Smooth muscle cell (in vitro differentiated cells): ENCODE results near the gene FSTL5. TPM values are rescaled to one million over a fixed set of nuclear protein-coding genes. Genes with fewer than 3 reads are reported as not detected.

Experiments used
- DNase-seq: peaks from one replicate; lab custom pipeline; 2025; ENCODE audit not compliant: unreplicated experiment; lab: John Stamatoyannopoulos, UW
- H2AFZ ChIP-seq: fragments of 200-600 bp; sonication (generic); 2 replicates; pipeline ENCODE4 v1.6.0; 2016; ENCODE audit warnings: antibody characterized with exemption, low read depth, mild to moderate bottlenecking
- H3F3A ChIP-seq: fragments of 200-600 bp; sonication (generic); 2 replicates; pipeline ENCODE4 v1.6.0; 2017; ENCODE audit warnings: antibody characterized with exemption, low read depth
- H3K27ac ChIP-seq: fragments of 200-600 bp; sonication (generic); 2 replicates; pipeline ENCODE4 v1.5.1; 2016; ENCODE audit warnings: low read depth, mild to moderate bottlenecking
- H3K27me3 ChIP-seq: fragments of 200-600 bp; sonication (generic); 2 replicates; pipeline ENCODE4 v1.6.1; 2016; ENCODE audit warnings: low read depth, mild to moderate bottlenecking
- H3K36me3 ChIP-seq: fragments of 200-600 bp; sonication (generic); 2 replicates; pipeline ENCODE4 v1.5.1; 2016; ENCODE audit warnings: low read depth
- H3K4me1 ChIP-seq: fragments of 200-600 bp; sonication (generic); 2 replicates; pipeline ENCODE4 v1.5.1; 2016; ENCODE audit warnings: low read depth
- H3K4me2 ChIP-seq: fragments of 200-600 bp; sonication (generic); 2 replicates; pipeline ENCODE4 v1.6.0; 2016; ENCODE audit warnings: mild to moderate bottlenecking
- H3K4me3 ChIP-seq: fragments of 200-600 bp; sonication (generic); 2 replicates; pipeline ENCODE4 v1.5.1; 2016; ENCODE audit warnings: mild to moderate bottlenecking
- H3K79me2 ChIP-seq: fragments of 200-600 bp; sonication (generic); 2 replicates; pipeline ENCODE4 v1.6.0; 2016; ENCODE audit warnings: low read depth, mild to moderate bottlenecking
- H3K9ac ChIP-seq: fragments of 200-600 bp; sonication (generic); 2 replicates; pipeline ENCODE4 v1.6.0; 2016; ENCODE audit warnings: low read depth
- H3K9me3 ChIP-seq: fragments of 200-600 bp; sonication (generic); replicated peaks from 2 replicates; pipeline ENCODE4 v1.5.1; 2016; ENCODE audit warnings: low read depth
- H4K20me1 ChIP-seq: fragments of 200-600 bp; sonication (generic); 2 replicates; pipeline ENCODE4 v1.6.0; 2016; ENCODE audit warnings: low read depth
- WGBS: methylation state at CpG from one replicate; pipeline ENCODE4 v1.1.7; 2016; ENCODE audit warnings: low lambda C conversion rate; 5-methylcytosine and 5-hydroxymethylcytosine counted together
- polyA plus RNA-seq: library from polyadenylated mRNA; unstranded; fragments of >200 nt; fragmentation: Nextera tagmentation; extraction: Ambion mirVana; gene quantifications from 2 replicates; pipeline ENCODE4 v1.2.1, GENCODE V29; 2016
- total RNA-seq: library from RNA; depleted of rRNA; stranded (reverse); fragments of >200 nt; gene quantifications from 2 replicates; pipeline ENCODE4 v1.2.3, GENCODE V29; 2014
- TF ChIP-seq, protein P1 (sequence below): fragments of 200-600 bp; sonication (generic); IDR thresholded peaks from 2 replicates; pipeline ENCODE4 v1.5.1; 2017; ENCODE audit warnings: borderline replicate concordance, mild to moderate bottlenecking, antibody characterized with exemption; ENCODE audit not compliant: insufficient read depth, poor library complexity, severe bottlenecking

FSTL5 gene
- total and polyA plus RNA-seq, 2 experiments from 2014 or later, result 0.04 TPM; not detected in 1

DNA sequence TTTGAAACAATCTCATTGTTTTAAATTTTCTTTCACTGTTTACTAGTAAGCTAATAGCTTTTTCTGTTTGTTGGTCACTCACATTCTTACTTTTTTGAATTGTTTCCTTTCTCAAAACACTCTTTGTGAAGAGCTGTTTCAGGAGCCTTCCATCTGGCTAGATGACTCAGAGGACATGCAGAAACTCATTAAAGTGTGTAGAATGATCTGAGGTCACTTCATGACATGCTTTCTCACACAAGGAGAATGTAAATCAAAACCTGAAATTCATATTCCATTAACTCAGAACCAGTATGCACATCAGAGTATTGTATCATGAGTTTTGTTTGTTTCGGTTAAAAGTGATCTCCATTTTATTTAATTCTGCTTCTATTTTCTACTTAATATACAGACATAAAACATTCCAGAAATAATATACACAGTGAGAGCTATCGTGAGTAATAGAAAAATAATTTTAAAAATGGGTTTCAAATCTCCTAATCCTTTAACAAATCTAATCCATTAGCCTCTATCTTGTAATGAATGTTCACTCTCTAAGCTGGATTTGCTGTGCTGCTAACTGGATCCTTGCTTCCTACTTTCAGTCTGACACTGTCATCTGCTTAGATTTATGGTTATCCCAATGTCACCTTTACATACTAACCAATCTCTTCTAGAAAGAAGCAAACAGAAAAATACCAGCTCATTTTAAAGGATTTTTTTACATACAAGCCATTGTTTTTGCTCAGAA is 449.6 kb downstream of the FSTL5 start:
- Histone ChIP-seq H3K36me3 (no peaks in the 10 kb centered on the region), H3F3A (no peaks in the 10 kb centered on the region), H3K9me3 (no peaks in the 10 kb centered on the region), H2AFZ (no peak overlapping the region), H3K4me3 (no peak overlapping the region), H3K79me2 (no peaks in the 10 kb centered on the region), H3K4me1 (peaks cover 9% of the 10 kb centered on the region), H3K27ac (peak overlapping the region; percentile 79), H3K4me2 (peak overlapping the region; percentile 55), H3K27me3 (no peaks in the 10 kb centered on the region), H4K20me1 (no peaks in the 10 kb centered on the region), H3K9ac (peak overlapping the region; percentile 27)
- DNase-seq, result no peak
- 85% methylated on average over 2 of the region's 2 CpGs for WGBS
- TF ChIP-seq, protein P1, sequence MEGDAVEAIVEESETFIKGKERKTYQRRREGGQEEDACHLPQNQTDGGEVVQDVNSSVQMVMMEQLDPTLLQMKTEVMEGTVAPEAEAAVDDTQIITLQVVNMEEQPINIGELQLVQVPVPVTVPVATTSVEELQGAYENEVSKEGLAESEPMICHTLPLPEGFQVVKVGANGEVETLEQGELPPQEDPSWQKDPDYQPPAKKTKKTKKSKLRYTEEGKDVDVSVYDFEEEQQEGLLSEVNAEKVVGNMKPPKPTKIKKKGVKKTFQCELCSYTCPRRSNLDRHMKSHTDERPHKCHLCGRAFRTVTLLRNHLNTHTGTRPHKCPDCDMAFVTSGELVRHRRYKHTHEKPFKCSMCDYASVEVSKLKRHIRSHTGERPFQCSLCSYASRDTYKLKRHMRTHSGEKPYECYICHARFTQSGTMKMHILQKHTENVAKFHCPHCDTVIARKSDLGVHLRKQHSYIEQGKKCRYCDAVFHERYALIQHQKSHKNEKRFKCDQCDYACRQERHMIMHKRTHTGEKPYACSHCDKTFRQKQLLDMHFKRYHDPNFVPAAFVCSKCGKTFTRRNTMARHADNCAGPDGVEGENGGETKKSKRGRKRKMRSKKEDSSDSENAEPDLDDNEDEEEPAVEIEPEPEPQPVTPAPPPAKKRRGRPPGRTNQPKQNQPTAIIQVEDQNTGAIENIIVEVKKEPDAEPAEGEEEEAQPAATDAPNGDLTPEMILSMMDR, result no peak

GRCh38 chr4:161704653-161705052 is 459.1 kb downstream of the FSTL5 start:
- no peaks in the 10 kb centered on the region for H3K27me3 ChIP-seq
- H3K9ac ChIP-seq, result no peak overlapping the region
- H3K27ac ChIP-seq, result no peak overlapping the region
- TF ChIP-seq, protein P1, result no peak
- H3K79me2 ChIP-seq, result no peaks in the 10 kb centered on the region
- WGBS, result 55% methylated on average over 3 of the region's 3 CpGs
- H4K20me1 ChIP-seq, result no peaks in the 10 kb centered on the region
- H3K4me1 ChIP-seq, result no peaks in the 10 kb centered on the region
- no peaks in the 10 kb centered on the region for H3K9me3 ChIP-seq
- H3K36me3 ChIP-seq, result no peaks in the 10 kb centered on the region
- no peak for DNase-seq
- H3K4me3 ChIP-seq, result no peak overlapping the region
- H2AFZ ChIP-seq, result no peak overlapping the region
- no peaks in the 10 kb centered on the region for H3F3A ChIP-seq
- H3K4me2 ChIP-seq, result no peak overlapping the region

DNA sequence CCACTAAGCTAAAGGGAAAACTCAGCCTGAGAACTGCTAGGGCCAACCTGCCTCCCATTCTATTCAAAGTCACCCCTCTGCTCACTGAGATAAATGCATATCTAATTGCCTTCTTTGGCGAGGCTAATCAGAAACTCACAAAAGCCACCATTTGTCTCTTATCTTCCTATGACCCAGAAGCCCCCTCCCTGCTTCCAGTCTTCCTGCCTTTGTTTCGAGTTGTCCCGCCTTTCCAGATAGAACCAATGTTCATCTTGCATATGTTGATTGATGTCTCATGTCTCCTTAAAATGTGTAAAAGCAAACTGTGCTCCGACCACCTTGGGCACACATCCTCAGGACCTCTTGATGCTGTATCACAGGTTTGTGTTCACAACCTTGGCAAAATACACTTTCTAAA is 459.8 kb downstream of the FSTL5 start:
- Histone ChIP-seq H3K4me3 (no peak overlapping the region), H4K20me1 (no peaks in the 10 kb centered on the region), H3K79me2 (no peaks in the 10 kb centered on the region), H2AFZ (no peak overlapping the region), H3F3A (no peaks in the 10 kb centered on the region), H3K4me2 (no peak overlapping the region), H3K27ac (no peak overlapping the region), H3K4me1 (no peaks in the 10 kb centered on the region), H3K27me3 (no peaks in the 10 kb centered on the region), H3K36me3 (no peaks in the 10 kb centered on the region), H3K9me3 (no peaks in the 10 kb centered on the region), H3K9ac (no peak overlapping the region)
- TF ChIP-seq, protein P1, result no peak
- WGBS, result 86% methylated on average over 4 of the region's 4 CpGs
- DNase-seq, result no peak

- no peak overlapping the region for H2AFZ ChIP-seq
- 94% methylated on average over 4 of the region's 4 CpGs for WGBS
Measured at GRCh38 chr4:161702287-161702686, 461.5 kb downstream of the FSTL5 start.

More at GRCh38 chr4:161702287-161702686, 461.5 kb downstream of the FSTL5 start:
- H3K4me3 ChIP-seq, result no peak overlapping the region
- H3K27ac ChIP-seq, result no peak overlapping the region
- H3K36me3 ChIP-seq, result no peaks in the 10 kb centered on the region
- H3F3A ChIP-seq, result no peaks in the 10 kb centered on the region
- H3K4me1 ChIP-seq, result no peaks in the 10 kb centered on the region
- no peaks in the 10 kb centered on the region for H4K20me1 ChIP-seq
- no peaks in the 10 kb centered on the region for H3K27me3 ChIP-seq
- no peaks in the 10 kb centered on the region for H3K79me2 ChIP-seq
- no peaks in the 10 kb centered on the region for H3K9me3 ChIP-seq
- no peak overlapping the region for H3K9ac ChIP-seq
- no peak for DNase-seq
- TF ChIP-seq, protein P1, result no peak
- H3K4me2 ChIP-seq, result no peak overlapping the region
